ENCODE measurements around the gene SH2D2A. TPM values are rescaled to one million over a fixed set of nuclear protein-coding genes. Genes with fewer than 3 reads are reported as not detected.

The SH2D2A gene
- total RNA-seq, 1 experiment from 2014 or later: 4.9 TPM

DNA sequence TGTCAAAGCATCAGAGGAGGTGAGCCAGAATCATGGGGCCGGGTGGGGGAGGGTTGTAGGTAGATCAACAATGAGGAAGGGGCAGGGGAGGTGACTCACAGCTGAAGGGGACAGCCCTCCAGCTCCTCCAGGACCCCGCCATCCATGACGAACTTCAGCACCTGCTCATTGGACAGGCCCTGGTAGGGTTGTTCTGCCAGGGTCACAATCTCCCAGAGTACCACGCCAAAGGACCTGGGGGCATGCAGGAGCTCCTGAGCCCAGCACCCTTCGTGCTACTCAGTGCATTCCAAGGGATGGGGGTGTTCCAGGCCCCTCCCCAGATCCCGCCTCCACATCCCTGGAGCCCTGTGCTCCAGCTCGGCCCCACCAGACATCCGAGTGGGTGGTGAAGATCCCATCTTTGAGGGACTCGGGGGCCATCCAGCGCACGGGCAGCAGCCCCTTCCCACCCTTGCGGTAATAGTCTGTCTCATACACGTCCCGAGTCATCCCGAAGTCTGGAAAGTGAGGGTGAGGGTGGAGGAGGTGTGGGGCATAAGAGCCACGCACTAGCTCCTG, 24.7 kb upstream of the SH2D2A start (continued):
- TF ChIP-seq USF2 (CRISPR knock-in tag; IDR thresholded peaks at IDR 0.05) (no peak), CBFB (CRISPR knock-in tag; IDR thresholded peaks at IDR 0.05; ENCODE audit: low read depth) (no peak), SP1 (CRISPR knock-in tag; conservative IDR thresholded peaks at IDR 0.05) (no peak)
- TF ChIP-seq, protein P1, sequence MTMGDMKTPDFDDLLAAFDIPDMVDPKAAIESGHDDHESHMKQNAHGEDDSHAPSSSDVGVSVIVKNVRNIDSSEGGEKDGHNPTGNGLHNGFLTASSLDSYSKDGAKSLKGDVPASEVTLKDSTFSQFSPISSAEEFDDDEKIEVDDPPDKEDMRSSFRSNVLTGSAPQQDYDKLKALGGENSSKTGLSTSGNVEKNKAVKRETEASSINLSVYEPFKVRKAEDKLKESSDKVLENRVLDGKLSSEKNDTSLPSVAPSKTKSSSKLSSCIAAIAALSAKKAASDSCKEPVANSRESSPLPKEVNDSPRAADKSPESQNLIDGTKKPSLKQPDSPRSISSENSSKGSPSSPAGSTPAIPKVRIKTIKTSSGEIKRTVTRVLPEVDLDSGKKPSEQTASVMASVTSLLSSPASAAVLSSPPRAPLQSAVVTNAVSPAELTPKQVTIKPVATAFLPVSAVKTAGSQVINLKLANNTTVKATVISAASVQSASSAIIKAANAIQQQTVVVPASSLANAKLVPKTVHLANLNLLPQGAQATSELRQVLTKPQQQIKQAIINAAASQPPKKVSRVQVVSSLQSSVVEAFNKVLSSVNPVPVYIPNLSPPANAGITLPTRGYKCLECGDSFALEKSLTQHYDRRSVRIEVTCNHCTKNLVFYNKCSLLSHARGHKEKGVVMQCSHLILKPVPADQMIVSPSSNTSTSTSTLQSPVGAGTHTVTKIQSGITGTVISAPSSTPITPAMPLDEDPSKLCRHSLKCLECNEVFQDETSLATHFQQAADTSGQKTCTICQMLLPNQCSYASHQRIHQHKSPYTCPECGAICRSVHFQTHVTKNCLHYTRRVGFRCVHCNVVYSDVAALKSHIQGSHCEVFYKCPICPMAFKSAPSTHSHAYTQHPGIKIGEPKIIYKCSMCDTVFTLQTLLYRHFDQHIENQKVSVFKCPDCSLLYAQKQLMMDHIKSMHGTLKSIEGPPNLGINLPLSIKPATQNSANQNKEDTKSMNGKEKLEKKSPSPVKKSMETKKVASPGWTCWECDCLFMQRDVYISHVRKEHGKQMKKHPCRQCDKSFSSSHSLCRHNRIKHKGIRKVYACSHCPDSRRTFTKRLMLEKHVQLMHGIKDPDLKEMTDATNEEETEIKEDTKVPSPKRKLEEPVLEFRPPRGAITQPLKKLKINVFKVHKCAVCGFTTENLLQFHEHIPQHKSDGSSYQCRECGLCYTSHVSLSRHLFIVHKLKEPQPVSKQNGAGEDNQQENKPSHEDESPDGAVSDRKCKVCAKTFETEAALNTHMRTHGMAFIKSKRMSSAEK (CRISPR knock-in tag; IDR thresholded peaks at IDR 0.05; ENCODE audit: borderline replicate concordance): no peak

DNA sequence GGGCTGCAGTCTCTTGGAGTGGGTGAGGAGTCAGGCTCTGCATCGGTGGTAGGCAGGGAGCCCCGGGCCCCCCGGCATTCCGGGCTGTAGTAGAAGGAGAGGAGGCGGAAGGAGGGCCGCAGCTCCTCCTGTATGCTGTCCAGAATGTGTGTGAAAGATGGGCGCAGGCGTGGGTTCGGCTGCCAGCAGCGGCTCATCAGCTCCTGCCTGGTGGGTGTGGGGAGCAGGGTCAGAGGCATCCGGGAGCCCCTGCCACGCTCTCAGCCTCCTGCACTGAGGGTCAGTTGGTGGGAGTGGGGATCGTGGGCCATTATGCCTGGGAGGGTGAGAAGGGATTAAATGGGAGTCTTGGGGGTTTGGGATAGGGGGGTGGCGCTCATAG, 24.2 kb upstream of the SH2D2A start:
- H3K36me3 Mint-ChIP-seq: no peaks in the 10 kb centered on the region

More for the DNA sequence above, 24.2 kb upstream of the SH2D2A start:
- no peak for TF ChIP-seq STAT6 (CRISPR knock-in tag; conservative IDR thresholded peaks at IDR 0.05; ENCODE audit: low read depth)
- TF ChIP-seq GABPB1 (CRISPR knock-in tag; IDR thresholded peaks at IDR 0.05): no peak
- no peak for TF ChIP-seq JUN (CRISPR knock-in tag; IDR thresholded peaks at IDR 0.05)
- TF ChIP-seq RELA (CRISPR knock-in tag; IDR thresholded peaks at IDR 0.05; ENCODE audit: borderline replicate concordance): no peak
- TF ChIP-seq ZNF232 (CRISPR knock-in tag; IDR thresholded peaks at IDR 0.05): no peak
- no peak for TF ChIP-seq AR (CRISPR knock-in tag; IDR thresholded peaks at IDR 0.05)
- TF ChIP-seq SP1 (CRISPR knock-in tag; conservative IDR thresholded peaks at IDR 0.05): no peak
- no peak for TF ChIP-seq TP53 (CRISPR knock-in tag; IDR thresholded peaks at IDR 0.05)
- TF ChIP-seq, protein P2, sequence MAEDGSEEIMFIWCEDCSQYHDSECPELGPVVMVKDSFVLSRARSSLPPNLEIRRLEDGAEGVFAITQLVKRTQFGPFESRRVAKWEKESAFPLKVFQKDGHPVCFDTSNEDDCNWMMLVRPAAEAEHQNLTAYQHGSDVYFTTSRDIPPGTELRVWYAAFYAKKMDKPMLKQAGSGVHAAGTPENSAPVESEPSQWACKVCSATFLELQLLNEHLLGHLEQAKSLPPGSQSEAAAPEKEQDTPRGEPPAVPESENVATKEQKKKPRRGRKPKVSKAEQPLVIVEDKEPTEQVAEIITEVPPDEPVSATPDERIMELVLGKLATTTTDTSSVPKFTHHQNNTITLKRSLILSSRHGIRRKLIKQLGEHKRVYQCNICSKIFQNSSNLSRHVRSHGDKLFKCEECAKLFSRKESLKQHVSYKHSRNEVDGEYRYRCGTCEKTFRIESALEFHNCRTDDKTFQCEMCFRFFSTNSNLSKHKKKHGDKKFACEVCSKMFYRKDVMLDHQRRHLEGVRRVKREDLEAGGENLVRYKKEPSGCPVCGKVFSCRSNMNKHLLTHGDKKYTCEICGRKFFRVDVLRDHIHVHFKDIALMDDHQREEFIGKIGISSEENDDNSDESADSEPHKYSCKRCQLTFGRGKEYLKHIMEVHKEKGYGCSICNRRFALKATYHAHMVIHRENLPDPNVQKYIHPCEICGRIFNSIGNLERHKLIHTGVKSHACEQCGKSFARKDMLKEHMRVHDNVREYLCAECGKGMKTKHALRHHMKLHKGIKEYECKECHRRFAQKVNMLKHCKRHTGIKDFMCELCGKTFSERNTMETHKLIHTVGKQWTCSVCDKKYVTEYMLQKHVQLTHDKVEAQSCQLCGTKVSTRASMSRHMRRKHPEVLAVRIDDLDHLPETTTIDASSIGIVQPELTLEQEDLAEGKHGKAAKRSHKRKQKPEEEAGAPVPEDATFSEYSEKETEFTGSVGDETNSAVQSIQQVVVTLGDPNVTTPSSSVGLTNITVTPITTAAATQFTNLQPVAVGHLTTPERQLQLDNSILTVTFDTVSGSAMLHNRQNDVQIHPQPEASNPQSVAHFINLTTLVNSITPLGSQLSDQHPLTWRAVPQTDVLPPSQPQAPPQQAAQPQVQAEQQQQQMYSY (CRISPR knock-in tag; IDR thresholded peaks at IDR 0.05): no peak
- no peak for TF ChIP-seq NR1H2 (CRISPR knock-in tag; IDR thresholded peaks at IDR 0.05)
- TF ChIP-seq, protein P3, sequence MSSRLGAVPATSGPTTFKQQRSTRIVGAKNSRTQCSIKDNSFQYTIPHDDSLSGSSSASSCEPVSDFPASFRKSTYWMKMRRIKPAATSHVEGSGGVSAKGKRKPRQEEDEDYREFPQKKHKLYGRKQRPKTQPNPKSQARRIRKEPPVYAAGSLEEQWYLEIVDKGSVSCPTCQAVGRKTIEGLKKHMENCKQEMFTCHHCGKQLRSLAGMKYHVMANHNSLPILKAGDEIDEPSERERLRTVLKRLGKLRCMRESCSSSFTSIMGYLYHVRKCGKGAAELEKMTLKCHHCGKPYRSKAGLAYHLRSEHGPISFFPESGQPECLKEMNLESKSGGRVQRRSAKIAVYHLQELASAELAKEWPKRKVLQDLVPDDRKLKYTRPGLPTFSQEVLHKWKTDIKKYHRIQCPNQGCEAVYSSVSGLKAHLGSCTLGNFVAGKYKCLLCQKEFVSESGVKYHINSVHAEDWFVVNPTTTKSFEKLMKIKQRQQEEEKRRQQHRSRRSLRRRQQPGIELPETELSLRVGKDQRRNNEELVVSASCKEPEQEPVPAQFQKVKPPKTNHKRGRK (CRISPR knock-in tag; IDR thresholded peaks at IDR 0.05; ENCODE audit: borderline replicate concordance): no peak
- DNase-seq (ENCODE audit: low spot score) (no peak), ATAC-seq (no peak)
- Mint-ChIP-seq H3K4me3 (no peak overlapping the region), H3K9me3 (no peaks in the 10 kb centered on the region), H3K27ac (no peak overlapping the region), H3K4me1 (peaks cover 10% of the 10 kb centered on the region), H3K27me3 (ENCODE audit: low read depth) (peaks cover 63% of the 10 kb centered on the region)
- CTCF ChIA-PET: interaction anchor here (0.6 to 6.6 kb wide), 14 partner anchors 7 to 199 kb away, joined by 3 to 177 read pairs (median 6); partner anchors contain the start of genes BCAN, INSRR, LRRC71 and NTRK1
- POLR2A ChIA-PET: no interaction called here

Measured in WTC11 (cell line).